HL-60 (cell line): ENCODE data around the gene PAQR5.

Experiments used
- DNase-seq, 2 experiments: peaks; one replicate each; pipeline ENCODE4 v3.0.0-alpha.2; 2010 to 2020; ENCODE audit warnings: low read depth in 1 of 2, low spot score in 1 of 2
- H3K27ac ChIP-seq: fragments of 250-450 bp; sonication (Bioruptor Pico); replicated peaks from 2 replicates; pipeline ENCODE4 v1.5.1; 2020; ENCODE audit warnings: mild to moderate bottlenecking, moderate library complexity
- H3K27me3 ChIP-seq: fragments of 250-450 bp; sonication (Bioruptor Pico); 2 replicates; pipeline ENCODE4 v1.5.1; 2021; ENCODE audit warnings: mild to moderate bottlenecking, moderate library complexity; ENCODE audit not compliant: insufficient read depth, poor library complexity, severe bottlenecking
- H3K4me3 ChIP-seq: replicated peaks from 2 replicates; pipeline ENCODE4 v1.5.1; 2011; ENCODE audit warnings: mild to moderate bottlenecking, control low read depth, low read length; ENCODE audit not compliant: insufficient read depth
- CTCF ChIP-seq: IDR thresholded peaks from one replicate; pipeline ENCODE4 v1.5.1; 2011; ENCODE audit warnings: low read length, control low read depth, inconsistent platforms; ENCODE audit not compliant: insufficient read depth
- GABPA ChIP-seq: IDR thresholded peaks from 2 replicates; pipeline ENCODE4 v1.6.1; 2012; ENCODE audit warnings: low read depth
- POLR2AphosphoS5 ChIP-seq: IDR thresholded peaks from 2 replicates; pipeline ENCODE4 v1.6.1; 2012; ENCODE audit warnings: low read depth
- SPI1 ChIP-seq: IDR thresholded peaks from 2 replicates; pipeline ENCODE4 v1.6.1; 2012; ENCODE audit warnings: low read depth, mild to moderate bottlenecking, borderline replicate concordance
- TF ChIP-seq, protein P1 (sequence below): IDR thresholded peaks from 2 replicates; pipeline ENCODE4 v1.6.1; 2012; ENCODE audit warnings: low read depth; ENCODE audit not compliant: insufficient replicate concordance

Gene PAQR5

DNA sequence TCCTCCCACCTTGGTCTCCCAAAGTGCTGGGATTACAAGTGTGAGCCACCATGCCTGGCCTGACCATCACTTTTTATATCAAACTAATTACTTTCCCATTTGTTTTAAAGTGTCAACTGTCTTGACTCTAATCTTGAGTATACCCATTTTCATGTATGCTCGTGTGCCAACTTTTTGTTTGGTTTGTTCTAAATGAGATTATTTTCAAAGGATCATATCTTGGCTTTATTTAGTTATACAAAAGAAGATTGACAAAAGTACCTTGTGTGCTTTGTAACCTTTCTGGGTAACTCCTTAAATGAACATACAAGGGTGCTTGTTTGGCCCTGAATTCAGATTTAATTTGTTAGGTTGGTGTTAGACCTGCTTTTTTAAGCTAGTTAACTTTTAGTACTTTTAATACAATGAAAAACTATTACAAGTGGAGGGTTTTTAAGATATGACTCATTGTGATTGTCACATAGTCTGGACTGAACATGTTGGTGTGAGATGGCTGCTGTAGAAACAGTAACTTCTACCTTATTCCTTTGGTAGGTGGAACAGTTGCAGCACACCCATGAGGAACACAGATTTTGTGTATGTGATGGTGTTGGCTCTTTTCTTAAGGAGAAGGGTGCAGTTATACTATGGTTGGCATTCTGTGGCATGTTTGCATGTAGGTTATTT, 126.2 kb downstream of the PAQR5 start:
- no peak for DNase-seq
- Histone ChIP-seq H3K27ac (no peak overlapping the region), H3K27me3 (no peaks in the 10 kb centered on the region), H3K4me3 (no peak overlapping the region)
- no peak for TF ChIP-seq POLR2AphosphoS5
- TF ChIP-seq SPI1: no peak
- no peak for TF ChIP-seq GABPA

DNA sequence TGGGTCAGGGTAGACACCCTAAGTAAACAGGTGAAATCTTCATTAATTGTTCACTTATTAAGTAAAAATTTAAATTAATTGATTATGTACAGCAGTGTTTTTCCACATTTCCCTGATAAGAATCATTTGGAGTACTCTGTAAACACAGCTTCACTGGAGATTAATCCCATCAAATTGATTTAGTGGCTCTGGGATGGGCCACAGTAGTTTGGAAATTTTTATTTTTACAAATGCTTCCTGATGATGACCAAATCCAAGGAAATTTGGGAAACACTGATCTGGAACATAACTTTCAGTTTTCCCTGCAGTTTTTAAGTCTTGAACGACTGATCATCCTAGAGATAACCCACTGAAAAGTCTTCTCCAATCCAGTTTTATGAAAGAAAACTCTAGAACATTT, 135.1 kb downstream of the PAQR5 start:
- TF ChIP-seq SPI1 (no peak), CTCF (no peak), POLR2AphosphoS5 (no peak)
- TF ChIP-seq, protein P1, sequence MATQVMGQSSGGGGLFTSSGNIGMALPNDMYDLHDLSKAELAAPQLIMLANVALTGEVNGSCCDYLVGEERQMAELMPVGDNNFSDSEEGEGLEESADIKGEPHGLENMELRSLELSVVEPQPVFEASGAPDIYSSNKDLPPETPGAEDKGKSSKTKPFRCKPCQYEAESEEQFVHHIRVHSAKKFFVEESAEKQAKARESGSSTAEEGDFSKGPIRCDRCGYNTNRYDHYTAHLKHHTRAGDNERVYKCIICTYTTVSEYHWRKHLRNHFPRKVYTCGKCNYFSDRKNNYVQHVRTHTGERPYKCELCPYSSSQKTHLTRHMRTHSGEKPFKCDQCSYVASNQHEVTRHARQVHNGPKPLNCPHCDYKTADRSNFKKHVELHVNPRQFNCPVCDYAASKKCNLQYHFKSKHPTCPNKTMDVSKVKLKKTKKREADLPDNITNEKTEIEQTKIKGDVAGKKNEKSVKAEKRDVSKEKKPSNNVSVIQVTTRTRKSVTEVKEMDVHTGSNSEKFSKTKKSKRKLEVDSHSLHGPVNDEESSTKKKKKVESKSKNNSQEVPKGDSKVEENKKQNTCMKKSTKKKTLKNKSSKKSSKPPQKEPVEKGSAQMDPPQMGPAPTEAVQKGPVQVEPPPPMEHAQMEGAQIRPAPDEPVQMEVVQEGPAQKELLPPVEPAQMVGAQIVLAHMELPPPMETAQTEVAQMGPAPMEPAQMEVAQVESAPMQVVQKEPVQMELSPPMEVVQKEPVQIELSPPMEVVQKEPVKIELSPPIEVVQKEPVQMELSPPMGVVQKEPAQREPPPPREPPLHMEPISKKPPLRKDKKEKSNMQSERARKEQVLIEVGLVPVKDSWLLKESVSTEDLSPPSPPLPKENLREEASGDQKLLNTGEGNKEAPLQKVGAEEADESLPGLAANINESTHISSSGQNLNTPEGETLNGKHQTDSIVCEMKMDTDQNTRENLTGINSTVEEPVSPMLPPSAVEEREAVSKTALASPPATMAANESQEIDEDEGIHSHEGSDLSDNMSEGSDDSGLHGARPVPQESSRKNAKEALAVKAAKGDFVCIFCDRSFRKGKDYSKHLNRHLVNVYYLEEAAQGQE: no peak
- DNase-seq: no peak
- H3K4me3 ChIP-seq: no peak overlapping the region
- no peaks in the 10 kb centered on the region for H3K27me3 ChIP-seq
- H3K27ac ChIP-seq: no peak overlapping the region

- H3K27me3 ChIP-seq: no peaks in the 10 kb centered on the region
- no peak overlapping the region for H3K4me3 ChIP-seq
- DNase-seq: no peak
- TF ChIP-seq, protein P1: no peak
- no peak for TF ChIP-seq SPI1
- TF ChIP-seq POLR2AphosphoS5: no peak
- no peak for TF ChIP-seq CTCF
- no peak for TF ChIP-seq GABPA
- H3K27ac ChIP-seq: no peak overlapping the region
These were observed 135.5 kb downstream of the PAQR5 start for GRCh38 chr15:69434238-69434637.

- Histone ChIP-seq H3K27ac (peak overlapping the region; percentile 78; the same call in 1 of the 2 replicates), H3K27me3 (no peaks in the 10 kb centered on the region), H3K4me3 (no peak overlapping the region)
- no peak for DNase-seq
- TF ChIP-seq GABPA (no peak), CTCF (no peak), POLR2AphosphoS5 (no peak), SPI1 (no peak)
- TF ChIP-seq, protein P1: no peak
These were observed 136.0 kb downstream of the PAQR5 start for GRCh38 chr15:69434679-69435078.
